ACC112 (cell line): ENCODE measurements around the gene MROH7.

Experiments used
- H2AFZ ChIP-seq: fragments of 200-600 bp; sonication (generic); one replicate; pipeline ENCODE4 v1.6.0; 2017; ENCODE audit warnings: antibody characterized with exemption, low read length; ENCODE audit not compliant: unreplicated experiment
- H3K27ac ChIP-seq: fragments of 200-600 bp; sonication (generic); 2 replicates; pipeline ENCODE4 v1.5.1; 2014; ENCODE audit warnings: low read depth, mild to moderate bottlenecking, antibody characterized with exemption, low read length, moderate library complexity
- H3K27me3 ChIP-seq: fragments of 200-600 bp; sonication (generic); 2 replicates; pipeline ENCODE4 v1.6.1; 2014; ENCODE audit warnings: mild to moderate bottlenecking, antibody characterized with exemption, low read length, moderate library complexity, mixed read lengths; ENCODE audit not compliant: insufficient read depth
- H3K36me3 ChIP-seq: fragments of 200-600 bp; sonication (generic); 2 replicates; pipeline ENCODE4 v1.6.1; 2016; ENCODE audit warnings: mild to moderate bottlenecking, antibody characterized with exemption, low read length, moderate library complexity, mixed read lengths; ENCODE audit not compliant: insufficient read depth
- H3K4me1 ChIP-seq: fragments of 200-600 bp; sonication (generic); one replicate; pipeline ENCODE4 v1.6.1; 2016; ENCODE audit warnings: low read length, mixed read lengths; ENCODE audit not compliant: insufficient read depth, unreplicated experiment, control insufficient read depth
- H3K4me3 ChIP-seq: fragments of 200-600 bp; sonication (generic); 2 replicates; pipeline ENCODE4 v1.5.1; 2014; ENCODE audit warnings: mild to moderate bottlenecking, low read depth, low read length
- H3K79me2 ChIP-seq: fragments of 200-600 bp; sonication (generic); one replicate; pipeline ENCODE4 v1.6.0; 2016; ENCODE audit warnings: low read length; ENCODE audit not compliant: control insufficient read depth, unreplicated experiment, insufficient read depth

MROH7 gene

DNA sequence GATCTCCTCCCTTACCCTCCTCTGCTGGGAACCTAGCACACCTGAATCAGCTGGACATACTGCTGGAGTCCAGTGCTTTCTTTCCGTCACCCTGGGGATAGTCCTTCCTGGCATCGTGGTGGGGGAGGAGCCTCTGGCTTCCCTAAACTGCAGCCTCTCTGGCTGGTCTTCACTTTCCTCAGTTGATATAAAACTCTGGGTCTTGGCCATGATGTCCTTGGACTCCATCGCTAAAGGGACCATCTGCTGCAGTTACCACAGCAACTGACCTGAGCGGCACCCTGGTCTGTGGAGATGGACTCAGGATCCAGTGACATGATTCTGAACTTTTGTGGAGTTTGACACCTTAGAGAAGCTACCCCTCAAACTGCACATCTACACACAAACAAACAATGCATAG lies 99.9 kb downstream of the MROH7 start:
- Histone ChIP-seq H3K4me3 (no peak overlapping the region), H3K36me3 (peaks cover 5% of the 10 kb centered on the region; the same call in 1 of the 2 replicates), H3K79me2 (no peaks in the 10 kb centered on the region), H3K27ac (no peak overlapping the region), H2AFZ (no peak overlapping the region), H3K27me3 (no peaks in the 10 kb centered on the region), H3K4me1 (no peaks in the 10 kb centered on the region)

DNA sequence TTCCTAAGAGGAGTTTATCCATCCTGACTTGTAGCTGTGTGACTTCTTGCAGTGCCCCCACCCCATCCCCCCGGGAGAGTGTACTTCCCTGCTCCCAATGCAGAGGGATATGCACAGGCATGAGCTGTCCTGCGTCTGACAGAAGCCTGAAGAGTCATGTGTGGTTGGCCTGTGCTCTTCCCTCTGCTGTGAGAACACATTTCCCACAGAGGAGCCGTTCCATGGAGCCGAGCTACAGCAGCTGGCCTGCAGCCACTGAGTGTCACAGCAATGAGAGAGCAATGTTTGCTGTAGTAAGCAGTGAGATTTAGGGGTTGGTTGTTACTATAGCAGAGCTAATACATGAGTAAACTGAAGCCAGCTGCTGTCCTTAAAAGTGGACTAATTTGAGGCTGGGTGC lies 100.7 kb downstream of the MROH7 start:
- no peak overlapping the region for H2AFZ ChIP-seq
- H3K27ac ChIP-seq: no peak overlapping the region
- no peaks in the 10 kb centered on the region for H3K27me3 ChIP-seq
- no peaks in the 10 kb centered on the region for H3K79me2 ChIP-seq
- no peak overlapping the region for H3K4me3 ChIP-seq
- H3K4me1 ChIP-seq: no peaks in the 10 kb centered on the region
- peaks cover 5% of the 10 kb centered on the region; the same call in 1 of the 2 replicates for H3K36me3 ChIP-seq

DNA sequence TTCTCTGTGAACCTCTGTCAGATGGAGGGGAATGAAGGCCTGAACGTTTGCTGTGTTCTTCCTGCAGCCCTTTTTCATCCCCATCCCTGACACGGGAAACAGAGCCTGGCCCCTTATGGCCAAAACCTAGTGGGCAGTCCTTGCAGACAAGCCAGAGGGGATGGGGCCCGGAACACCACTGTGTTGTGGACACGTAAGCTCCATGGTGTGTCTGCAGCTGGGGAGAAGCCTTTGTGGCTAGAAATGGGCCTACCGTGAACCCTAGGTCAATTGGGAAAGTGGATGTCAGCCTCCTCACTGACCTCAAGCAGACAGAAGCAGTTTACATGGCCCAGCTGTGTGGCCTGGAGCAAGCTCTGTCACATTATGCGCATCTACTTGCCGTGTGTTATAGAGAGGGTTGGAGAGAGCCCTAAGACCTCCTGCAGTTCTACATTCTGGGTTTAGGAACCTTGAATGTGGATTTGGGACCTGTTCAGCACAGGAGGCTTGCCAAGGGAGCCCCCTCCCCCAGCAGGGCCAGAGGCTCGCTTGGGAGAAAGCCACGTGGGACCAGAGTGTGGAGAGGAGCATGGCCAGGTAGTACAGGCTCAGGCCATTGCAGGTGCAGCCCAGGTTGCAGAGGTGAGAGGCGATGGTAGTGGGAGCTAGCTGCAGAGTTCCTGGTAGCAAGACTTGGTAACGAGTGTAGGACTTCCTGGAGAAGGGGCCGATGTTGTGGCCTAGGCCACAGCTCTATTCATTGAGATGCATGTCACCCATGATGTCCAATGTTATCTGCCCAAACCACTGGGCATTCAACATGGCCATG lies 102.0 kb downstream of the MROH7 start:
- Histone ChIP-seq H3K27ac (no peak overlapping the region), H3K4me3 (no peak overlapping the region), H3K27me3 (no peaks in the 10 kb centered on the region), H3K79me2 (no peaks in the 10 kb centered on the region), H3K36me3 (peaks cover 5% of the 10 kb centered on the region; the same call in 1 of the 2 replicates), H3K4me1 (no peaks in the 10 kb centered on the region), H2AFZ (no peak overlapping the region)

DNA sequence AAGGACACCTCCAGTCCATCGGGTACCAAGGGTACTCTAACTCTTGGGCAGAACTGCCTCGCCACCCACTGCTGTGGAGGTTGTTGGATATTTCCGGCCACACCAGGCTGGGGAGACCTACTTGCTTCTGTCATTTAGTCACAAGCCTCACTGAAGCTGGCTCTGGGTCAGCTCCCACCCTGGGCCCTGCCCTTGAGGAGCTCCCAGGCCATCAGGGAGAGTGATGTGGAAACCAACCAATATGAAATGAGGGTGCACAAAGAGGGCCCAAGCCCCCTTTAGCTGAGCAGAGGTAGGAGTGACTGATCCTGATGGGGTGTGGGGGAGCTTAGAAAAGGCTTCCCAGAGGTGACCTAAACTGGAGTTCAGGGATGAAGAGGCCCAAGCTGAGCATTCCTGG lies 103.1 kb downstream of the MROH7 start:
- H2AFZ ChIP-seq: no peak overlapping the region
- H3K79me2 ChIP-seq: no peaks in the 10 kb centered on the region
- H3K4me1 ChIP-seq: no peaks in the 10 kb centered on the region
- no peak overlapping the region for H3K27ac ChIP-seq
- peaks cover 5% of the 10 kb centered on the region; the same call in 1 of the 2 replicates for H3K36me3 ChIP-seq
- H3K27me3 ChIP-seq: 0 out of 2 replicates have a peak, but pooled peaks cover 2% of the 10 kb centered on the region
- H3K4me3 ChIP-seq: no peak overlapping the region

DNA sequence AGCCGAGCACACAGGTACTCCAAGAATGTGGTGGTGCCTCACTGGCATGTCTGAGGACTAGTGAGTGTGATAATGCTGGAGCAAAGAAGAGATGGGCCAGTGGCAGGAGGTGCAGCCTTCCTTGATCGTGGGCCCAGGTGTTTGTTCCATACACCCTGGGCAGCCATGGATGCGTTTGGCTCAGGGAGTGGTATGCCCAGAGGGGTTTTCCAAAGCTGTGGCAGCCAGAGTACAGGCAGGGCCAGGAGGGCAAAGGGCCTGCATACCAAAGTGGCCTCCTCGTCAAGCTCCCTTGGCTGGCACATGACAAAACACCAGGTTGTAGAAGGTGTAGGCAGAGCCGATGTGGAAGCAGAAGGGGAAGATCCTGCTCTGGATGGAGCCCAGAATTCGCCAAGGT lies 103.7 kb downstream of the MROH7 start:
- H3K4me1 ChIP-seq: no peaks in the 10 kb centered on the region
- H3K27me3 ChIP-seq: peaks cover 6% of the 10 kb centered on the region; the same call in 1 of the 2 replicates
- no peak overlapping the region for H3K4me3 ChIP-seq
- H3K79me2 ChIP-seq: no peaks in the 10 kb centered on the region
- H3K27ac ChIP-seq: no peak overlapping the region
- no peak overlapping the region for H2AFZ ChIP-seq
- peaks cover 5% of the 10 kb centered on the region; the same call in 1 of the 2 replicates for H3K36me3 ChIP-seq

DNA sequence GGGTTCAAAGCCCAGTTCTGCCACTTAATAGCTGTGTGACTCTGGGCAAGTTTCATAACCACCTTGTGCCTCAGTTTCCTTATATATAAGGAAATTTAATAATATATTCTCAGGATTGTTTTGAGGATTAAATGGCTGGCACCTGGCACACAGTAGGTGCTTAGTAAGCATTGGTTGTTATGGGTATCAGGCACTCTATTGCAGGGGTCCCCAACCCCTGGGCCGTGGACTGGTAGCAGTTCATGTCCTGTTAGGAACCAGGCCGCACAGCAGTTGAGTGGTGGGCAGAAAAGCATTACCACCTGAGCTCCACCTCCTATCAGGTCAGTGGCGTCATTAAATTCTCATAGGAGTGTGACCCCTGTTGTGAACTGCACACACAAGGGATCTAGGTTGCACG lies 104.3 kb downstream of the MROH7 start:
- Histone ChIP-seq H3K4me3 (no peak overlapping the region), H3K27ac (no peak overlapping the region), H2AFZ (no peak overlapping the region), H3K79me2 (no peaks in the 10 kb centered on the region), H3K4me1 (no peaks in the 10 kb centered on the region), H3K36me3 (peaks cover 5% of the 10 kb centered on the region; the same call in 1 of the 2 replicates), H3K27me3 (peaks cover 6% of the 10 kb centered on the region; the same call in 1 of the 2 replicates)

DNA sequence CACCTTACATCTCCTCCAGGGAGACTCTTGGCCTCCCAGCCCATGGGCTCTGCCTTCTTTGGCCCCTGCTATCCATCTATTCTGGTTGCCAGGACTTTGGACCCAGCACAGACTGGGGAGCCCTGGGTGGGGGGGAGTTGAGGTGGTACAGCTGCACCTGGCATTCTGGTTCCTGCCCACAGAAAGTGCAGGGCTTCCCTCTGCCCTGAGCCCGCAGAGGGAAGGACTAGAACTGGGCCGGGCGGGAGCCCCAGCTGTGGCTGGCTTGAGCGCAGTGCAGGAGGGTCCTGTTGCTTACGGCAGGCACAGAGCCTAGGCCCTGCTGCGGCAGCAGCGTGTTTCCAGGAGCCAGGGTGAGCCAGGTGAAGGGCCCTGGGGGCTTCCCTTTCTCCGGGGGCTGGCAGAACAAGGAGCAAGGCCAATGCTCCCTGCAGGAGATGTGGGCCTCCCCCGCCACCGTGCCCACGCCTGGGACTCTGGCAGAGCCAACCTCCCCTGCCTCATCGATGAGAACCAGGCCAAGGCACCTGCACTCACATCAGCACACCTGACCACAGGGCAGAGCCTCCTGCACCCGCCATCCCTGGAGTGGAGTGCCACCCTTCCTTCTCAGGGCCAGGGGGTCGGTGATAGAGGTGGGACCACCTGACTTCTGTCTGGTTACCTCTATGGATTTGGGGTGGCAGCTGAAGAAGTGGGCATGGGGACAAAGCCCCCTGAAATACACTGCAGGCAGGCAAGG lies 106.7 kb downstream of the MROH7 start:
- Histone ChIP-seq H3K4me1 (no peaks in the 10 kb centered on the region), H3K36me3 (no peaks in the 10 kb centered on the region), H2AFZ (no peak overlapping the region), H3K4me3 (no peak overlapping the region), H3K79me2 (no peaks in the 10 kb centered on the region), H3K27me3 (peaks cover 6% of the 10 kb centered on the region; the same call in 1 of the 2 replicates), H3K27ac (no peak overlapping the region)

DNA sequence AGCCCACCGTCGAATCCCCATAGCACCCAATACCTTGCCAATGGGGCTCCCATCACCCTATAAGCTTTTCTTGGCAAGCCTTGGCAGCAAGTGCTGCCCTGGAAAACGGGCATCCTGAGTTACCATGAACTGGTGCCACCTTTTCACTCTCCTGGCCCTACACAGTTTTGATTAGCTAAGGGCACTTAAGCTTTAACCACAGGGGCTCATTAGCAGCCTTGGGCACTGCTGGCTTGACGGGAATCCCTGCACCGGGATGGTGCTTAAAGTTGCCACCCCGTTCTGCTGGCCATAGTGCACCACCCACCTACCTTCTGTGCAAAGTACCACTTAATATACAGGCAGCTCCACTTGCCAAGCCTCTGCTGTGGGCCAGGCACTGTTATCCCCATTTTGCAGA lies 109.0 kb downstream of the MROH7 start:
- H3K4me3 ChIP-seq: no peak overlapping the region
- H3K4me1 ChIP-seq: no peaks in the 10 kb centered on the region
- H3K79me2 ChIP-seq: no peaks in the 10 kb centered on the region
- H2AFZ ChIP-seq: no peak overlapping the region
- peaks cover 6% of the 10 kb centered on the region; the same call in 1 of the 2 replicates for H3K27me3 ChIP-seq
- H3K36me3 ChIP-seq: no peaks in the 10 kb centered on the region
- no peak overlapping the region for H3K27ac ChIP-seq

DNA sequence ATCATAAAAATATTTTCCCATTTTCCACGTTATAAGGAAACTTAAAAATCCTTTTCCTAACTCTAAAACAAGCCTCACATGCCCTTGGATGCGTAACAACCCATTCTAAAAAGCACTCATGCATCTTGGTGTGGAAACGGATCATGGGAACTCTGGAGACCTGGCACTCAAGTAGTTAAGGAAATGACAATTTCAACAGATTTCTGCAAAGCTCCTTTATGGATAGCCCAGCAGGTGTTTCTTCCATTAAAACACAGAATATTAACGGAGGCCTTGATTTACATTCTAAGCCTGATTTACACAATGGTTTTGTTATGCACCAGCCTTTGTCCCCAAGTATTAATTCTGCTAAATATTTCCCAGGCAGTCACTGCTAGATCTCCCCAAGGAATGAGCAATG lies 109.8 kb downstream of the MROH7 start:
- Histone ChIP-seq H3K27ac (no peak overlapping the region), H3K4me1 (no peaks in the 10 kb centered on the region), H3K27me3 (peaks cover 6% of the 10 kb centered on the region; the same call in 1 of the 2 replicates), H2AFZ (no peak overlapping the region), H3K4me3 (no peak overlapping the region), H3K79me2 (no peaks in the 10 kb centered on the region), H3K36me3 (no peaks in the 10 kb centered on the region; the same call in 1 of the 2 replicates)

DNA sequence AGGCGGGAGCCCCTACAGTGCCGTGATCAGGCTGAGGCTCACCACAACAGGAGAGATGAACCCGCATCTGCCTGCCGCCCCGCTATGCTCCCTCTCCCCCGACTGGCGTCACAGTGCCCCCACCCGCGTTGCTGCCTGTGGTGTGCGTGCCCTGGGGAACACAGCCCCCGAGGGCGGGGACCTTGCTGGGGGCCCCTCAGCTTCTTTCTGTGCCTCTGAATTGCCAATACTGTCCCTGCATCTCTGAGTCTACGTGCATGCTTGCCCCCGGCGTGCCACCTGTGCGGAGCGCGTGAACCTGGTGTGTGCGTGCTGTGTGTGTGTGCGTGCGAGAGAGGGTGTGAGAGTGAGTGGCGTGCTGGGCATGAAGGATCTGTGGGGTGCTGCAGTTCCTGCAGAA lies 112.5 kb downstream of the MROH7 start:
- Histone ChIP-seq H3K36me3 (peaks cover 4% of the 10 kb centered on the region; the same call in 1 of the 2 replicates), H2AFZ (no peak overlapping the region), H3K79me2 (no peaks in the 10 kb centered on the region), H3K27me3 (peaks cover 6% of the 10 kb centered on the region; the same call in 1 of the 2 replicates), H3K4me1 (no peaks in the 10 kb centered on the region), H3K4me3 (no peak overlapping the region), H3K27ac (no peak overlapping the region)
